Measurements from ENCODE around the gene PRKD2.
"Not testable (repeated sequence)": the region's sequence is repeated elsewhere in the genome, so short reads cannot be mapped to it uniquely, and the experiment has no call there.

Gene PRKD2

DNA sequence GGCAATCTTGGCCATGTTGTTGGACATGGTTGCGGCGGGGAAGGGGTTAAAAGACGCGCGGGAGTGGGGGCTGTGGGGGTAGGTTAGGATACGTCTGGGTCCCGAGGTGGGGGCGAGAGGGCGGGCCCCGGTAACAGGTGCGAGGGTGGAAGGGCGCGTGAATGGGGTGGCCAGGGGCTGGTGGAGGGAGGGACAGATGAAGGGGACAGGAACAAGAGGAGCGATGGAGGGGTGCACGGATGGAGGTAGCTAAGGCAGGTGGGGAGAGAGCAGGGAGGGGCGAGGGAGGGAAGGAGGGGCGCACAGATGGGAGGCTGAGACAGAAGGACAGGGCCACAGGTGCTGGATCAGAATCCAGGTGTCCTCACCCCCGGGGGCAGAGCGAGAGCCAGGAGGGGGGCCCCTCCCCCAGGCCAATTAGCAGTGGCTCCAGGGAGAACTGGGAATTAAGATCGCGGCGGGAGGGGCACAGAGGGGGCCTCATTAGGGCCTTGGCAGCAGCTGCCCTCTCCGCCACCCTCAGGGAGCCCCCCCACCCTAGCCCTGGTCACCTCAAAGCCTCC lies 82.2 kb downstream of the PRKD2 start:
- no peak for DNase-seq (ENCODE audit: low read depth, low spot score)
- peak overlapping the region; percentile 74 for H3K4me3 ChIP-seq
- no peak overlapping the region for H3K9ac ChIP-seq (ENCODE audit: insufficient read length)
- H3K27ac ChIP-seq: no peak overlapping the region
- no peak for TF ChIP-seq FOXP2 (optimal IDR thresholded peaks at IDR 0.05; ENCODE audit: control extremely low read depth, extremely low read length, insufficient read depth)
- TF ChIP-seq POLR2AphosphoS5 (IDR thresholded peaks at IDR 0.05; ENCODE audit: borderline replicate concordance, low read depth, low read length): no peak
- no peak for TF ChIP-seq EZH2 (IDR thresholded peaks at IDR 0.05)
- H3K36me3 ChIP-seq (ENCODE audit: insufficient read depth, low read length): no peaks in the 10 kb centered on the region
- H3K9me3 ChIP-seq (ENCODE audit: low read depth, low read length): no peaks in the 10 kb centered on the region

DNA sequence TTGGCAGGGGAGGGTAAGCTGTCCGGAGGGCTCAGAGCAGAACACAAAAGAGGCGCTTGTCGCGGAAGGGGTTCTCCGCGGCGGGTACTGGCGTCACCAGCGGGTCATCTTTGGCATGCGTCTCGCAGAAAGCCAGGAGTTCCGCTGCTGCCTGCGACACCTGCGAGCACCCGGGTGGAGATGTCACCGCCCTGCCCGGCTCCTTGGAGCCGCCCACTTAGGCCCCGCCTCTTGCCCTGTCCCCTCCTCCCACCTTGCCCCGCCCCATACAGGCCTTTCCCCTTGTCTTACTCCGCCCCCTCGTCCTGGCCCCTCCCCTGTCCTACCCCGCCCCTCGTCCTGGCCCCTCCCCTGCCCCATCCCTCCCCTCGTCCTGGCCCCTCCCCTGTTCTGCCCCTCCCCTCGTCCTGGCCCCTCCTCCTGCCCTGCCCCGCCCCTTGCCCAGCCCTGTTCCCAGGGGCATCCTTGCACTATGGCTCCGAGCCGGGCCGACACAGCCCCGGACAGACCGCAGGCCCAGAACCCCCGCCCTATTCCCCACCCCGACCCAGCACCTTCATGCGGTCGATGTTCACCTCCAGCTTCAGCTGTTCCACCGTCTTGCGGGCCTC lies 82.8 kb downstream of the PRKD2 start:
- no peak for DNase-seq (ENCODE audit: low read depth, low spot score)
- TF ChIP-seq FOXP2 (optimal IDR thresholded peaks at IDR 0.05; ENCODE audit: control extremely low read depth, extremely low read length, insufficient read depth) (no peak), POLR2AphosphoS5 (IDR thresholded peaks at IDR 0.05; ENCODE audit: borderline replicate concordance, low read depth, low read length) (no peak), EZH2 (IDR thresholded peaks at IDR 0.05) (no peak)

GRCh38 chr19:46633130-46633529 lies 83.8 kb downstream of the PRKD2 start:
- H3K36me3 ChIP-seq (ENCODE audit: insufficient read depth, low read length): no peaks in the 10 kb centered on the region
- H3K27ac ChIP-seq: no peak overlapping the region
- no peak for DNase-seq (ENCODE audit: low read depth, low spot score)
- TF ChIP-seq EZH2 (IDR thresholded peaks at IDR 0.05) (no peak), FOXP2 (optimal IDR thresholded peaks at IDR 0.05; ENCODE audit: control extremely low read depth, extremely low read length, insufficient read depth) (no peak), POLR2AphosphoS5 (IDR thresholded peaks at IDR 0.05; ENCODE audit: borderline replicate concordance, low read depth, low read length) (no peak)
- H3K9me3 ChIP-seq (ENCODE audit: low read depth, low read length): no peaks in the 10 kb centered on the region
- H3K4me3 ChIP-seq: no peak overlapping the region
- no peak overlapping the region for H3K9ac ChIP-seq (ENCODE audit: insufficient read length)

More for the DNA sequence above, 82.8 kb downstream of the PRKD2 start:
- Histone ChIP-seq H3K9me3 (ENCODE audit: low read depth, low read length) (no peaks in the 10 kb centered on the region), H3K27ac (no peak overlapping the region), H3K36me3 (ENCODE audit: insufficient read depth, low read length) (no peaks in the 10 kb centered on the region), H3K9ac (ENCODE audit: insufficient read length) (no peak overlapping the region), H3K4me3 (peak overlapping the region; percentile 75)

DNA sequence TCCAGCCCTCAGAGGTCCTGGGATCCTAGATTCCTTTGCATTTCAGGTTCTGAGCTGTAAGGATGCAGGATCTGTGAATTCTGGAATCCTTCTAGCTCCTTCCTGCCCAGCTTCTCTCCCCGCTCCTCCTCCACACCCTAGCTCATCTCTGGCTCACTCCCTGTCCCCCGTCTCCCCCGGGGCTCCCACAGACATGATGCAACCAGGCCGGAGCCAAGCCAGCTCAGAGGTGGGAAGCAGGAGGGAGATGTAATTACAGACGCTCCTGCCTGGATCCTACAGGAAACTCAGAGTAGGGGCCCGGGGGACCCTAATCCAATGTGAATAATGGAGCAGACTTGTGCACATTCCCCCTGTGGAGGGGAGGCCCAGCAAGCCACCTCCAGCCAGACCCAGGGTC lies 85.4 kb downstream of the PRKD2 start:
- H3K36me3 ChIP-seq (ENCODE audit: insufficient read depth, low read length): no peaks in the 10 kb centered on the region
- no peak for TF ChIP-seq POLR2AphosphoS5 (IDR thresholded peaks at IDR 0.05; ENCODE audit: borderline replicate concordance, low read depth, low read length)
- TF ChIP-seq FOXP2 (optimal IDR thresholded peaks at IDR 0.05; ENCODE audit: control extremely low read depth, extremely low read length, insufficient read depth): no peak
- TF ChIP-seq EZH2 (IDR thresholded peaks at IDR 0.05): no peak
- H3K9ac ChIP-seq (ENCODE audit: insufficient read length): no peak overlapping the region
- H3K27ac ChIP-seq: no peak overlapping the region
- DNase-seq (ENCODE audit: low read depth, low spot score): no peak
- H3K4me3 ChIP-seq: no peak overlapping the region
- H3K9me3 ChIP-seq (ENCODE audit: low read depth, low read length): no peaks in the 10 kb centered on the region

DNA sequence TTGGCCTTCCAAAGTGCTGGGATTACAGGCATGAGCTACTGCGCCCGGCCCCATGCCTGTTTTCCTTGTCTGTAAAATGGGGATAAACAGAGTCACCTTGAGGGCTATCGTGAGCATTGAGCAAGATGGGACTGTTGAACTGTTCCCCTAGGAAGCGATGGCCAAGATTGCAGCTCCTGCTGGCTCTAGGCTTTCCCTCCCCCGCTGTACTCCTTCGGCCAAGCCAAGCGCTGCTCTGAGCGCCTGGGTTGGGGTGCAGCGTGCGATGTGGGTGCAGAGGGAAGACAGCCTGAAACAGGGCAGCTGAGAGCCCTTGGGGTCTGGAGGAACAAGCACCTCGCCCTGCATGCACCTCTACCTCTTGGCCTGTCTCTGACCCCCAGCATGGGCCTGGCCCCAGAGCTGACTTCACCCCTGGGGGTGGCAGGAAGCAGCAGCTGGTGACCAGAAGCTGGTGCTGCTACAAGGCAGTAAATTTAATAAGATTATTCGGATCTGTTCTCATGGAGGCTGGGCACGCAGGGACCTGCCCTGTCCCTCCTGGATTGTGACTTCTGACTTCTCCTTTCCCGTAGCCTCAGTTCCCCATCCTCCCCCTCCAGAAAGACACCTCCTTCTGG lies 86.2 kb downstream of the PRKD2 start:
- DNase-seq (ENCODE audit: low read depth, low spot score): no peak
- Histone ChIP-seq H3K9ac (ENCODE audit: insufficient read length) (no peak overlapping the region), H3K36me3 (ENCODE audit: insufficient read depth, low read length) (no peaks in the 10 kb centered on the region), H3K9me3 (ENCODE audit: low read depth, low read length) (no peaks in the 10 kb centered on the region), H3K27ac (no peak overlapping the region), H3K4me3 (no peak overlapping the region)
- TF ChIP-seq EZH2 (IDR thresholded peaks at IDR 0.05) (no peak), POLR2AphosphoS5 (IDR thresholded peaks at IDR 0.05; ENCODE audit: borderline replicate concordance, low read depth, low read length) (no peak), FOXP2 (optimal IDR thresholded peaks at IDR 0.05; ENCODE audit: control extremely low read depth, extremely low read length, insufficient read depth) (no peak)

- H3K27ac ChIP-seq: no peak overlapping the region
- TF ChIP-seq EZH2 (IDR thresholded peaks at IDR 0.05): no peak
- no peak for TF ChIP-seq FOXP2 (optimal IDR thresholded peaks at IDR 0.05; ENCODE audit: control extremely low read depth, extremely low read length, insufficient read depth)
- no peak for TF ChIP-seq POLR2AphosphoS5 (IDR thresholded peaks at IDR 0.05; ENCODE audit: borderline replicate concordance, low read depth, low read length)
- H3K9me3 ChIP-seq (ENCODE audit: low read depth, low read length): no peaks in the 10 kb centered on the region
- DNase-seq (ENCODE audit: low read depth, low spot score): no peak
- no peaks in the 10 kb centered on the region for H3K36me3 ChIP-seq (ENCODE audit: insufficient read depth, low read length)
- no peak overlapping the region for H3K9ac ChIP-seq (ENCODE audit: insufficient read length)
- no peak overlapping the region for H3K4me3 ChIP-seq
Measured at GRCh38 chr19:46629546-46630025, 87.3 kb downstream of the PRKD2 start.

GRCh38 chr19:46628970-46629369 lies 87.9 kb downstream of the PRKD2 start:
- not testable (repeated sequence) for DNase-seq (ENCODE audit: low read depth, low spot score); H3K4me3 ChIP-seq; H3K27ac ChIP-seq; H3K9ac ChIP-seq (ENCODE audit: insufficient read length); H3K36me3 ChIP-seq (ENCODE audit: insufficient read depth, low read length); H3K9me3 ChIP-seq (ENCODE audit: low read depth, low read length)

DNA sequence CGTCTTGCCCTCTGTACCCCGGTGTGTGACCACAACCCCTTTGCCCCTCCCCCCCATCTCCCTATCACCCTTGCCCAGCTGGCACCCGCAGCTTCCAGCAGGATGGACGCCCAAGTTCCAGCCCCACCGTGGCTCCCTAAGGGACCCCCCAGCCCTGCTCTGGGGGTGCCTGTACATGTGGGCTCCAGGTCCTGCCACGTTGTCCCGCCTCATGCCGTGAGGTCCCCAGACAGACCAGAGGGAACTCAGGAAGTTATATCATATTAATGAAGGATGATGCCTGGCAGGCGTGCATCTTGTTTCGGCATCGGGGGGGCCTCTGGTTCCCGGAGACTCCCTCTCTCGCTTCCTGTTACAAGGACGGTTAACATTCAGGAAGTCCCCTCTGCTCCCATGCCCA lies 90.5 kb downstream of the PRKD2 start:
- H3K9me3 ChIP-seq (ENCODE audit: low read depth, low read length): no peaks in the 10 kb centered on the region
- H3K36me3 ChIP-seq (ENCODE audit: insufficient read depth, low read length): no peaks in the 10 kb centered on the region
- TF ChIP-seq POLR2AphosphoS5 (IDR thresholded peaks at IDR 0.05; ENCODE audit: borderline replicate concordance, low read depth, low read length): no peak
- no peak for DNase-seq (ENCODE audit: low read depth, low spot score)
- no peak overlapping the region for H3K4me3 ChIP-seq
- H3K9ac ChIP-seq (ENCODE audit: insufficient read length): no peak overlapping the region
- no peak overlapping the region for H3K27ac ChIP-seq

GRCh38 chr19:46625731-46626130 lies 91.2 kb downstream of the PRKD2 start:
- no peaks in the 10 kb centered on the region for H3K36me3 ChIP-seq (ENCODE audit: insufficient read depth, low read length)
- no peak overlapping the region for H3K27ac ChIP-seq
- H3K4me3 ChIP-seq: no peak overlapping the region
- H3K9me3 ChIP-seq (ENCODE audit: low read depth, low read length): no peaks in the 10 kb centered on the region
- no peak overlapping the region for H3K9ac ChIP-seq (ENCODE audit: insufficient read length)
- TF ChIP-seq POLR2AphosphoS5 (IDR thresholded peaks at IDR 0.05; ENCODE audit: borderline replicate concordance, low read depth, low read length): no peak
- TF ChIP-seq FOXP2 (optimal IDR thresholded peaks at IDR 0.05; ENCODE audit: control extremely low read depth, extremely low read length, insufficient read depth): no peak
- TF ChIP-seq EZH2 (IDR thresholded peaks at IDR 0.05): no peak
- no peak for DNase-seq (ENCODE audit: low read depth, low spot score)
